Measurements from ENCODE around the gene SLC26A8. TPM values are rescaled to one million over a fixed set of nuclear protein-coding genes. Genes with fewer than 3 reads are reported as not detected.
"Not testable (repeated sequence)": the region's sequence is repeated elsewhere in the genome, so short reads cannot be mapped to it uniquely, and the experiment has no call there.

The SLC26A8 gene
- total RNA-seq, 2 donors from 2014 or later, result 0.06 TPM; not detected in 1

- ATAC-seq (no peak), DNase-seq (no peak)
- intact Hi-C loops (cut with DNase I), result no loop called here
Measured at GRCh38 chr6:35968821-35969220, 55.6 kb downstream of the SLC26A8 start.

GRCh38 chr6:35967076-35967774 lies 57.2 kb downstream of the SLC26A8 start:
- DNase-seq (no peak), ATAC-seq (no peak)
- intact Hi-C loops (cut with DNase I), result no loop called here

GRCh38 chr6:35962779-35963560 lies 61.5 kb downstream of the SLC26A8 start:
- DNase-seq (no peak), ATAC-seq (no peak)
- intact Hi-C loops (cut with DNase I), result no loop called here

GRCh38 chr6:35960187-35960586 lies 64.3 kb downstream of the SLC26A8 start:
- DNase-seq (no peak), ATAC-seq (no peak)
- intact Hi-C loops (cut with DNase I), result no loop called here

GRCh38 chr6:35955970-35956369 lies 68.5 kb downstream of the SLC26A8 start:
- DNase-seq (no peak), ATAC-seq (no peak)
- intact Hi-C loops (cut with DNase I), result no loop called here

GRCh38 chr6:35955521-35955920 lies 68.9 kb downstream of the SLC26A8 start:
- ATAC-seq, result no peak
- intact Hi-C loops (cut with DNase I), result no loop called here
- no peak for DNase-seq

- intact Hi-C loops (cut with DNase I), result no loop called here
Measured at GRCh38 chr6:35955071-35955470, 69.4 kb downstream of the SLC26A8 start.

GRCh38 chr6:35954333-35954732 lies 70.1 kb downstream of the SLC26A8 start:
- no peak for DNase-seq
- no peak for ATAC-seq
- intact Hi-C loops (cut with DNase I), result no loop called here

More at GRCh38 chr6:35955071-35955470, 69.4 kb downstream of the SLC26A8 start:
- ATAC-seq (no peak), DNase-seq (no peak)

GRCh38 chr6:35948725-35949124 lies 75.7 kb downstream of the SLC26A8 start:
- intact Hi-C loops (cut with DNase I), result no loop called here
- no peak for DNase-seq
- ATAC-seq, result no peak

- no peak for ATAC-seq
- intact Hi-C loops (cut with DNase I), result no loop called here
- DNase-seq, result no peak
Measured at GRCh38 chr6:35945650-35946025, 78.8 kb downstream of the SLC26A8 start.

GRCh38 chr6:35943390-35943789 lies 81.1 kb downstream of the SLC26A8 start:
- DNase-seq, result no peak
- intact Hi-C loops (cut with DNase I), result no loop called here
- ATAC-seq, result no peak

GRCh38 chr6:35942355-35942754 lies 82.1 kb downstream of the SLC26A8 start:
- ATAC-seq (no peak), DNase-seq (no peak)
- intact Hi-C loops (cut with DNase I), result no loop called here

- intact Hi-C loops (cut with DNase I); DNase-seq; ATAC-seq: not testable (repeated sequence)
Measured at GRCh38 chr6:35941170-35941569, 83.3 kb downstream of the SLC26A8 start.

GRCh38 chr6:35940014-35940413 lies 84.4 kb downstream of the SLC26A8 start:
- intact Hi-C loops (cut with DNase I); ATAC-seq; DNase-seq: not testable (repeated sequence)

GRCh38 chr6:35939259-35939658 lies 85.2 kb downstream of the SLC26A8 start:
- intact Hi-C loops (cut with DNase I); DNase-seq; ATAC-seq: not testable (repeated sequence)

GRCh38 chr6:35936681-35937359 lies 87.6 kb downstream of the SLC26A8 start:
- ATAC-seq (no peak), DNase-seq (no peak)
- intact Hi-C loops (cut with DNase I), result no loop called here

- intact Hi-C loops (cut with DNase I), result no loop called here
- no peak for DNase-seq
- ATAC-seq, result no peak
Measured at GRCh38 chr6:35935469-35935868, 89.0 kb downstream of the SLC26A8 start.

- intact Hi-C loops (cut with DNase I), result no loop called here
- no peak for ATAC-seq
Measured at GRCh38 chr6:35933844-35934243, 90.6 kb downstream of the SLC26A8 start.

GRCh38 chr6:35931873-35932272 lies 92.6 kb downstream of the SLC26A8 start:
- ATAC-seq; intact Hi-C loops (cut with DNase I); DNase-seq: not testable (repeated sequence)

More at GRCh38 chr6:35933844-35934243, 90.6 kb downstream of the SLC26A8 start:
- no peak for DNase-seq

GRCh38 chr6:35931120-35931561 lies 93.3 kb downstream of the SLC26A8 start:
- intact Hi-C loops (cut with DNase I), result no loop called here
- ATAC-seq (no peak), DNase-seq (peak; percentile 21)

Data from left cardiac atrium (tissue), 4 donors.